Measurements from ENCODE around the gene PNPLA3.

DNA sequence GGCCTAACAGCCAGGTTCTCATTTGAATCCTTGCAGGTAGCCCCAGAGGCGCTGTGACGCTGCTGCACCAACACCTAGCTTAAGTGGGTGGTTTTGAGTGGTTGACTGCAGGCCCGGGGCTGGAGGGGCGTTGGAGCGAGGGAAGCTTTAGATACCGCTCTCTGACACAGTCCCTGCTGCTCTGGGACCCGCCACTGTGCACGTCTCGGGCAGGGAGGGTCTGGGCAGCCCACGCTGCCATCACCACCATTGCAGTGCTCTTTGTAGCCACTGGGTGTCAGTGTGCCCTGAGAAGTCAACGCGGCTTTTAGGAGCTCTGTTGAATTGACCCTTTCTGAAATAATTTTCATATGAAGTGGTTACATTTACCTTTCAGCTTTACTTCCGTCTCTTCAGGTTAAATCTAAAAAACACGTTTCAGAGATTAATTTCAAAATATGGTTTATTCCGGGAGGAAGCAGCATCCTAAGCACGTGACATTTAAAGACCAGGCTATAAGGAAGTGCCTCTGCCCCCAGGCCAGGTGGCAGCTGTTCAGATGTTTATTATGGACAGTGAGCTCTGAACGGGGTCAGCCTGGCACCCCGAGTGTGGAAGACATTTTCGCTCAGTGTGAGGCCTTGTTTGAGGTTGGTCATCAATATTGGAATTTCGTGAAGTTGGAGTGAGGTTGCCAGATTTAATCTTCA lies 69.6 kb downstream of the PNPLA3 start:
- TF ChIP-seq, protein P1, sequence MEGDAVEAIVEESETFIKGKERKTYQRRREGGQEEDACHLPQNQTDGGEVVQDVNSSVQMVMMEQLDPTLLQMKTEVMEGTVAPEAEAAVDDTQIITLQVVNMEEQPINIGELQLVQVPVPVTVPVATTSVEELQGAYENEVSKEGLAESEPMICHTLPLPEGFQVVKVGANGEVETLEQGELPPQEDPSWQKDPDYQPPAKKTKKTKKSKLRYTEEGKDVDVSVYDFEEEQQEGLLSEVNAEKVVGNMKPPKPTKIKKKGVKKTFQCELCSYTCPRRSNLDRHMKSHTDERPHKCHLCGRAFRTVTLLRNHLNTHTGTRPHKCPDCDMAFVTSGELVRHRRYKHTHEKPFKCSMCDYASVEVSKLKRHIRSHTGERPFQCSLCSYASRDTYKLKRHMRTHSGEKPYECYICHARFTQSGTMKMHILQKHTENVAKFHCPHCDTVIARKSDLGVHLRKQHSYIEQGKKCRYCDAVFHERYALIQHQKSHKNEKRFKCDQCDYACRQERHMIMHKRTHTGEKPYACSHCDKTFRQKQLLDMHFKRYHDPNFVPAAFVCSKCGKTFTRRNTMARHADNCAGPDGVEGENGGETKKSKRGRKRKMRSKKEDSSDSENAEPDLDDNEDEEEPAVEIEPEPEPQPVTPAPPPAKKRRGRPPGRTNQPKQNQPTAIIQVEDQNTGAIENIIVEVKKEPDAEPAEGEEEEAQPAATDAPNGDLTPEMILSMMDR (IDR thresholded peaks at IDR 0.05), result peak; percentile 85 to 98 (median 90)
- TF ChIP-seq POLR2A (IDR thresholded peaks at IDR 0.05), result no peak
